A172 (cell line): ENCODE data around the gene C3orf38. TPM values are rescaled to one million over a fixed set of nuclear protein-coding genes. Genes with fewer than 3 reads are reported as not detected.
"Not testable (repeated sequence)": the region's sequence is repeated elsewhere in the genome, so short reads cannot be mapped to it uniquely, and the experiment has no call there.

Experiments used
- DNase-seq: peaks from one replicate; pipeline ENCODE4 v3.0.0-alpha.2; 2015; ENCODE audit warnings: low spot score
- total RNA-seq: library from RNA; depleted of rRNA; stranded (reverse); fragments of >200 nt; shearing (Covaris generic); gene quantifications from 2 replicates; pipeline ENCODE4 v1.2.3, GENCODE V29; 2014; rRNA removed

The C3orf38 gene
- 35.8 and 41.1 TPM in 2 replicates for total RNA-seq

- peak; percentile 92 for DNase-seq
Observed at GRCh38 chr3:88149509-88150362, at the start of gene C3orf38. Gene C3orf38, plus strand, starts transcription at chr3:88149959. Its CDS starts 94 bp downstream, at chr3:88150053.

- no peak for DNase-seq
Observed at GRCh38 chr3:88101142-88101541, 48.6 kb upstream of the C3orf38 start.

GRCh38 chr3:88105325-88105724 is 44.4 kb upstream of the C3orf38 start:
- DNase-seq, result no peak

- no peak for DNase-seq
Observed at GRCh38 chr3:88112289-88112688, 37.5 kb upstream of the C3orf38 start.

- peak; percentile 76 for DNase-seq
Observed at GRCh38 chr3:88113311-88114162, 36.2 kb upstream of the C3orf38 start.

- DNase-seq, result no peak
Observed at GRCh38 chr3:88114878-88115549, 34.7 kb upstream of the C3orf38 start.

GRCh38 chr3:88117683-88118082 is 32.1 kb upstream of the C3orf38 start:
- no peak for DNase-seq

GRCh38 chr3:88118603-88119002 is 31.2 kb upstream of the C3orf38 start:
- DNase-seq, result not testable (repeated sequence)

- DNase-seq, result no peak
Observed at GRCh38 chr3:88123526-88123925, 26.2 kb upstream of the C3orf38 start.

GRCh38 chr3:88131695-88132094 is 18.1 kb upstream of the C3orf38 start:
- no peak for DNase-seq

GRCh38 chr3:88132894-88133293 is 16.9 kb upstream of the C3orf38 start:
- no peak for DNase-seq

GRCh38 chr3:88133711-88134263 is 16.0 kb upstream of the C3orf38 start:
- DNase-seq, result no peak

GRCh38 chr3:88137836-88138235 is 11.9 kb upstream of the C3orf38 start:
- DNase-seq, result no peak

GRCh38 chr3:88141458-88142083 is 8.2 kb upstream of the C3orf38 start:
- peak; percentile 25 for DNase-seq

GRCh38 chr3:88142094-88142624 is 7.6 kb upstream of the C3orf38 start:
- no peak for DNase-seq

GRCh38 chr3:88147261-88147660 is 2.5 kb upstream of the C3orf38 start:
- no peak for DNase-seq

- no peak for DNase-seq
Observed at GRCh38 chr3:88148651-88149050, 1.1 kb upstream of the C3orf38 start.

- no peak for DNase-seq
Observed at GRCh38 chr3:88149101-88149508, 654 bp upstream of the C3orf38 start.

GRCh38 chr3:88150371-88150770 is 612 bp downstream of the C3orf38 start:
- no peak for DNase-seq

- DNase-seq, result no peak
Observed at GRCh38 chr3:88150806-88151205, 1.0 kb downstream of the C3orf38 start.

GRCh38 chr3:88151358-88151757 is 1.6 kb downstream of the C3orf38 start:
- DNase-seq, result peak; percentile 14
